Prostate gland (tissue), 2 donors: Measurements from ENCODE around the gene ZW10. TPM values are rescaled to one million over a fixed set of nuclear protein-coding genes. Genes with fewer than 3 reads are reported as not detected.

Experiments used
- DNase-seq: peaks from one replicate; pipeline ENCODE4 v3.0.0-alpha.2; 2019; ENCODE audit warnings: low spot score
- H3K27ac ChIP-seq, 2 donors: fragments of 200-600 bp; sonication (generic); 2 replicates each; pipeline ENCODE4 v1.5.1; 2017 to 2019
- H3K27me3 ChIP-seq: fragments of 200-600 bp; sonication (generic); replicated peaks from 2 replicates; pipeline ENCODE4 v1.5.1; 2019; ENCODE audit not compliant: insufficient read depth
- H3K36me3 ChIP-seq, 2 donors: fragments of 200-600 bp; sonication (generic); 1 replicate in 1 of 2; 2 replicates in 1 of 2; pipeline versions ENCODE4 v1.5.1 to v1.8.1; 2017 to 2019
- H3K4me1 ChIP-seq: fragments of 200-600 bp; sonication (generic); replicated peaks from 2 replicates; pipeline ENCODE4 v1.5.1; 2019
- H3K4me3 ChIP-seq, 2 donors: fragments of 200-600 bp; sonication (generic); 2 replicates each; pipeline ENCODE4 v1.5.1; 2017 to 2019
- H3K9me3 ChIP-seq: fragments of 200-600 bp; sonication (generic); 2 replicates; pipeline ENCODE4 v1.5.1; 2017
- POLR2A ChIP-seq: fragments of 450-650 bp; IDR thresholded peaks from one replicate; pipeline ENCODE4 v1.6.1; 2016; ENCODE audit warnings: antibody characterized with exemption, mild to moderate bottlenecking
- POLR2AphosphoS5 ChIP-seq: sonication (generic); formaldehyde crosslinking; IDR thresholded peaks from one replicate; pipeline ENCODE4 v1.6.1; 2017; ENCODE audit warnings: antibody characterized with exemption
- WGBS: methylation state at CpG from one replicate; pipeline ENCODE4 v1.1.5; 2018; 5-methylcytosine and 5-hydroxymethylcytosine counted together
- intact Hi-C: fragments of 100-400 bp; cut with DNase I; formaldehyde crosslinking; loops from one replicate; pipeline ENCODE4 v1.14.2; 2022
- small RNA-seq, 2 donors: library from RNA; depleted of rRNA; stranded (forward); fragments of <200 nt; gene quantifications; one replicate each; pipeline ENCODE3, GENCODE V24; 2016
- total RNA-seq, 2 donors: library from RNA; depleted of rRNA; stranded (reverse); fragments of >200 nt; gene quantifications; one replicate each; pipeline ENCODE4 v1.1.0, GENCODE V29; 2016
- TF ChIP-seq, protein P1 (sequence below), 4 experiments: fragments of 200-600 bp in 2 of 4; fragments of 450-650 bp in 2 of 4; sonication (generic) in 2 of 4; IDR thresholded peaks; 1 replicate in 3 of 4; 2 replicates in 1 of 4; pipeline ENCODE4 v1.5.1; 2016 to 2019; ENCODE audit warnings: antibody characterized with exemption in 4 of 4, mild to moderate bottlenecking in 2 of 4, moderate library complexity in 2 of 4

ZW10 gene
- total RNA-seq, 2 donors from 2014 or later, result 10.2 to 11.6 TPM

GRCh38 chr11:113689768-113690618 is 83.5 kb downstream of the ZW10 start:
- Histone ChIP-seq H3K9me3 (no peaks in the 10 kb centered on the region), H3K4me1 (no peaks in the 10 kb centered on the region), H3K4me3 (no peak overlapping the region), H3K36me3 (no peaks in the 10 kb centered on the region), H3K27ac (no peak overlapping the region), H3K27me3 (no peaks in the 10 kb centered on the region)
- WGBS, result 91% methylated on average over 19 of the region's 19 CpGs
- TF ChIP-seq POLR2A (no peak), POLR2AphosphoS5 (no peak)
- TF ChIP-seq, protein P1, sequence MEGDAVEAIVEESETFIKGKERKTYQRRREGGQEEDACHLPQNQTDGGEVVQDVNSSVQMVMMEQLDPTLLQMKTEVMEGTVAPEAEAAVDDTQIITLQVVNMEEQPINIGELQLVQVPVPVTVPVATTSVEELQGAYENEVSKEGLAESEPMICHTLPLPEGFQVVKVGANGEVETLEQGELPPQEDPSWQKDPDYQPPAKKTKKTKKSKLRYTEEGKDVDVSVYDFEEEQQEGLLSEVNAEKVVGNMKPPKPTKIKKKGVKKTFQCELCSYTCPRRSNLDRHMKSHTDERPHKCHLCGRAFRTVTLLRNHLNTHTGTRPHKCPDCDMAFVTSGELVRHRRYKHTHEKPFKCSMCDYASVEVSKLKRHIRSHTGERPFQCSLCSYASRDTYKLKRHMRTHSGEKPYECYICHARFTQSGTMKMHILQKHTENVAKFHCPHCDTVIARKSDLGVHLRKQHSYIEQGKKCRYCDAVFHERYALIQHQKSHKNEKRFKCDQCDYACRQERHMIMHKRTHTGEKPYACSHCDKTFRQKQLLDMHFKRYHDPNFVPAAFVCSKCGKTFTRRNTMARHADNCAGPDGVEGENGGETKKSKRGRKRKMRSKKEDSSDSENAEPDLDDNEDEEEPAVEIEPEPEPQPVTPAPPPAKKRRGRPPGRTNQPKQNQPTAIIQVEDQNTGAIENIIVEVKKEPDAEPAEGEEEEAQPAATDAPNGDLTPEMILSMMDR (IDR thresholded peaks at IDR 0.05), result no peak
- DNase-seq, result no peak
- intact Hi-C loops, result no loop called here

DNA sequence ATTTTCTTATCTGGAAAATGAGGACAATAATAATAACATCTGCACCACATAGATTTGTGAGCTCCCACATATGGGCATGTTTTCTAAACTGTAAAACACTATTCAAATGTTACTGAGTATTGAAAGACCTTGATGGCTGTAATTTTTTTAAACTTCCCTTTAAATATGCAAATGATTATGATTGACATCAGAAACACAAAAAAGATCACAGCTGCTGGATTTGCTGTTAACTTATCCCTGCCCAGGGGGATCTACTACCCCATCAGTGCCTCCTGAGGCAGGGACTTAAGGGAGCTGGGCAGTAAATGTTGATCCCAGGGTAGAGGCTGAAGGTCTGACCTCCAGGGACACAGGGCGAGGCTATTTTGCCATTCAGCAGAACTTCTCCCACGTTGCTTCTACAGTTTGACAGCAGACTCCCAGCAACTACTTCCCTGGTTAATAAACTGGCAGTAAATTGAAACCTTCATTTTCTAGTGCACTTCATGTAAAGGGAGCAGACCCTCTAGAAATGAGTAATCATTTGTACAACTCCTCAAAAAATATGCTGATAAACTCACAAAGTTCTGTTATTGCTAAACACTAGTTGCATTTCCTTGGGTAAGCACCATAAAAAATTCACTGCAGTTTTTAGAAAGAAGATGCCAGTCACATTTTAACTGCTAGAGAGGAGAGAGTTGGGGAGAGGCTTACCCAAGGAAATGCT is 87.7 kb downstream of the ZW10 start:
- H3K27me3 ChIP-seq, result no peaks in the 10 kb centered on the region
- 69% methylated on average over 2 of the region's 2 CpGs for WGBS
- no peaks in the 10 kb centered on the region for H3K36me3 ChIP-seq
- H3K4me1 ChIP-seq, result no peaks in the 10 kb centered on the region
- H3K9me3 ChIP-seq, result no peaks in the 10 kb centered on the region
- H3K4me3 ChIP-seq, result no peak overlapping the region
- no peak for DNase-seq
- intact Hi-C loops, result no loop called here
- TF ChIP-seq POLR2AphosphoS5 (no peak), POLR2A (no peak)
- TF ChIP-seq, protein P1 (IDR thresholded peaks at IDR 0.05), result no peak
- no peak overlapping the region for H3K27ac ChIP-seq

DNA sequence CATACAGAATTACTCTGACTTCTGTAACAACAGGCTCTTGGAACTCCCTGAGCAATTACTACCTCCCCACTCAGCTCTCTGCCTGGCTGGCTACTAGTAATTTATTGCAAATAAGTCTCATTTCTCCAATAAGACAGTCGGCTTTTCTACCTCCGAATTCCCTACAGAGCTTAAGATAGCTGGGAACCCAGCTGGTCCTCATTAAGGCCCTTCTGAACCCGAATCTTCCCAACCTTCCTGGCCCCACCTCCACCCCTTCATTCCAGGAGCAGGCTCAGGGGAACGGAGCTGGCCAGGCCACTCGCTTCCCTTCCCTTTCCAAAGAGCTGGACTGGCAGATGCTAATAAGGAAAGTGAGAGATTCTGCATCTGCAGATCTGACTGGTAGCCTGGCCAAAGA is 89.0 kb downstream of the ZW10 start:
- H3K36me3 ChIP-seq, result no peaks in the 10 kb centered on the region
- H3K27me3 ChIP-seq, result no peaks in the 10 kb centered on the region
- 56% methylated on average over 5 of the region's 5 CpGs for WGBS
- DNase-seq, result no peak
- no peaks in the 10 kb centered on the region for H3K4me1 ChIP-seq
- H3K9me3 ChIP-seq, result no peaks in the 10 kb centered on the region
- intact Hi-C loops, result no loop called here
- H3K4me3 ChIP-seq, result no peak overlapping the region
- no peak for TF ChIP-seq POLR2A
- no peak for TF ChIP-seq POLR2AphosphoS5
- TF ChIP-seq, protein P1 (IDR thresholded peaks at IDR 0.05), result no peak
- H3K27ac ChIP-seq, result no peak overlapping the region

- Histone ChIP-seq H3K4me1 (no peaks in the 10 kb centered on the region), H3K9me3 (no peaks in the 10 kb centered on the region), H3K27me3 (no peaks in the 10 kb centered on the region), H3K27ac (no peak overlapping the region), H3K36me3 (no peaks in the 10 kb centered on the region), H3K4me3 (no peak overlapping the region)
- TF ChIP-seq POLR2AphosphoS5 (no peak), POLR2A (no peak)
- TF ChIP-seq, protein P1 (IDR thresholded peaks at IDR 0.05), result no peak
- no peak for DNase-seq
- 84% methylated on average over 6 of the region's 6 CpGs for WGBS
- intact Hi-C loops, result no loop called here
Observed at GRCh38 chr11:113683481-113684046, 89.9 kb downstream of the ZW10 start.

Small RNA genes lying within 50 kb of the gene (small RNA-seq; reads per million reads assigned to genes)
- gene LRRC37A13P (0 reads per million in 2 donors), gene RPS29P19 (0 reads per million in 2 donors)

Other genes starting within 250 kb of the ZW10 start
- gene TMPRSS5, start 67.4 kb downstream of the ZW10 start, total RNA-seq, result 1 to 10 TPM; 1.5 to 2.1 TPM
- gene CLDN25, start 6.1 kb upstream of the ZW10 start, total RNA-seq, result not detected
- gene USP28, start 101.9 kb upstream of the ZW10 start, total RNA-seq, result 10 to 100 TPM; 28.9 to 31.5 TPM
- gene HTR3B, start 131.1 kb upstream of the ZW10 start, total RNA-seq, result not detected
- gene HTR3A, start 201.4 kb upstream of the ZW10 start, total RNA-seq, result not detected